ENCODE data around the gene ALX4. TPM values are rescaled to one million over a fixed set of nuclear protein-coding genes. Genes with fewer than 3 reads are reported as not detected.

ALX4 gene
- polyA plus RNA-seq, 2 of the 4 experiments (the other 2 are of a cell fraction) = 1.00 to 5.6 TPM

- TF ChIP-seq CTCF (IDR thresholded peaks at IDR 0.05) = no peak
- TF ChIP-seq HES2 (IDR thresholded peaks at IDR 0.05) = no peak
These were observed 88.5 kb downstream of the ALX4 start (continued) for GRCh38 chr11:44221456-44221855.

- Histone ChIP-seq H3K27ac (no peak overlapping the region), H3K4me1 (peaks cover 7% of the 10 kb centered on the region), H3K9me3 (no peaks in the 10 kb centered on the region), H3K4me2 (no peak overlapping the region), H3K4me3 (no peak overlapping the region)
- no peak for TF ChIP-seq E2F6 (IDR thresholded peaks at IDR 0.05; ENCODE audit: borderline replicate concordance, low read depth)
- DNase-seq (ENCODE audit: low read depth in 1 of 2, low spot score in 1 of 2) (no peak), ATAC-seq (no peak), FAIRE-seq (no peak)
- 86% methylated on average over 4 of the region's 4 CpGs for WGBS (ENCODE audit: missing lambda C conversion rate)
- POLR2A ChIA-PET = no interaction called here
- CTCF ChIA-PET = interaction anchor here (0.8 kb wide), 1 partner anchor 12 kb away, joined by 3 read pairs; no protein-coding TSS in a partner anchor
These were observed 89.8 kb downstream of the ALX4 start for GRCh38 chr11:44219830-44220796.

GRCh38 chr11:44217432-44217831 is 92.5 kb downstream of the ALX4 start:
- no peak overlapping the region for H3K4me2 ChIP-seq
- ChIA-PET POLR2A (no interaction called here), CTCF (interaction anchor here (1.3 to 1.4 kb wide), 2 partner anchors 10 kb away, joined by 3 to 4 read pairs; no protein-coding TSS in a partner anchor)
- TF ChIP-seq RAD21 (conservative IDR thresholded peaks at IDR 0.05 in 1 of 2, IDR thresholded peaks at IDR 0.05 in 1 of 2) (no peak), GATA3 (IDR thresholded peaks at IDR 0.05; ENCODE audit: borderline replicate concordance) (no peak), PBX3 (IDR thresholded peaks at IDR 0.05) (no peak), ELK1 (IDR thresholded peaks at IDR 0.05; ENCODE audit: low read depth, low read length) (no peak), PHF8 (IDR thresholded peaks at IDR 0.05; ENCODE audit: borderline replicate concordance, low read depth) (no peak), FOSL2 (IDR thresholded peaks at IDR 0.05) (no peak), FOSL2 (CRISPR knock-in tag; IDR thresholded peaks at IDR 0.05) (no peak), USF2 (IDR thresholded peaks at IDR 0.05) (no peak), EHMT2 (IDR thresholded peaks at IDR 0.05; ENCODE audit: low read depth) (no peak), ZSCAN20 (CRISPR knock-in tag; IDR thresholded peaks at IDR 0.05) (no peak), HOXA7 (CRISPR knock-in tag; IDR thresholded peaks at IDR 0.05) (no peak), HES2 (IDR thresholded peaks at IDR 0.05) (no peak), FOSB (CRISPR knock-in tag; IDR thresholded peaks at IDR 0.05) (no peak), CBX8 (IDR thresholded peaks at IDR 0.05) (no peak), REST (IDR thresholded peaks at IDR 0.05) (no peak), MAX (IDR thresholded peaks at IDR 0.05) (no peak)
- FAIRE-seq (no peak), DNase-seq (ENCODE audit: low read depth in 1 of 2, low spot score in 1 of 2) (no peak), ATAC-seq (no peak)
- no peak overlapping the region for H3K4me3 ChIP-seq
- no peak overlapping the region for H3K27ac ChIP-seq
- no peaks in the 10 kb centered on the region for H3K4me1 ChIP-seq
- 97% methylated on average over 1 of the region's 1 CpG for WGBS (ENCODE audit: missing lambda C conversion rate)
- H3K9me3 ChIP-seq = no peaks in the 10 kb centered on the region

Measured in A549 (cell line).